EH (cell line): ENCODE data around the gene MBOAT1.

Experiments used
- DNase-seq: peaks from one replicate; pipeline ENCODE4 v3.0.0-alpha.2; 2015; ENCODE audit warnings: low read depth

Gene MBOAT1

DNA sequence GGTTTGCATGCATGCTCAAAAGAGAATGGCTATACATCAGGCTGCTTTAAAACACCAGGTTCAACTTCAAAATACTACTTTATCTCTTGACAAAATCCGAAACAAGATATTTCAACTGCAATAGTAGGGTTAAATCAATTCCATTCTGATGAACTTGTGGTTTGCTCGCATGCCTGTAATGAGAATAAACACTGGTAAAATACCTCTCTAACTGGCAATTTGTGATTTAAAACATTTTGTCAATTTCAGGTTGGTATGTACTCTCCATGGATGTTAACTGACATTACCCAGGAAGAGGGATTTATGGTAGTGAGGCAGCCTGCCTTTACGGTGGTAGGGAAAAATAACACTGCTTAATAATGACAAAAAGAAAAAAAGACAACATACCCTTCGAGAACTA, 74.4 kb downstream of the MBOAT1 start:
- DNase-seq: peak; percentile 2

- no peak for DNase-seq
Measured at GRCh38 chr6:20137240-20137639, 75.0 kb downstream of the MBOAT1 start.

DNA sequence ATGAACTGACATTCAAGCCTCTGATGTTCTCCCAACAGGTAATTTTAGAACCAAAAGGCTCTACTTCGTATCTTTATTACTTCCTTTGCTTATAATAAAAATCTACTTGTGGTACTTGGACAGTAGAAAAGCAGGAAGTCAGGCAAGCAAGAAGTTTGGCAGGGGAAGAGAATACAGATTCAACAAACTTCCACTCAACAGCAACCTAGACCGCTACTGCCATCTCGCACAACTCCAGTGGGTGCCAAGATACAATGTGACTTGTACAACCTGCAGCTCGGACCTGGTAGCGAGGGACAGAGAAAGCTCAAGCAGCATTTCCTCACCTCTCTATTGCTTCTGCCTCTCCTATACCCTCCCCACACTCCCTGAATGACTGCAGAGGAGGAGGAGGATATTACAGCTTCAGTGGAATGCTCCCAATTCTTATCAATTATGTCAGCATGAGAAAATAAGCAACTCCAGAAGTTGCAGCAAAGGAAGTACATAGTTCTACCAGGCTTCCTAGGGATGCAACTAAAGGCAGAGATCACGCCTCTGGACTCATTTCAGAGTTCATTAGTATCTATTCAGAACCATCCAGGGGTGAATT, 76.5 kb downstream of the MBOAT1 start:
- DNase-seq: no peak

- DNase-seq: no peak
Measured at GRCh38 chr6:20134613-20135012, 77.7 kb downstream of the MBOAT1 start.

- no peak for DNase-seq
Measured at GRCh38 chr6:20129290-20130088, 82.8 kb downstream of the MBOAT1 start.

DNA sequence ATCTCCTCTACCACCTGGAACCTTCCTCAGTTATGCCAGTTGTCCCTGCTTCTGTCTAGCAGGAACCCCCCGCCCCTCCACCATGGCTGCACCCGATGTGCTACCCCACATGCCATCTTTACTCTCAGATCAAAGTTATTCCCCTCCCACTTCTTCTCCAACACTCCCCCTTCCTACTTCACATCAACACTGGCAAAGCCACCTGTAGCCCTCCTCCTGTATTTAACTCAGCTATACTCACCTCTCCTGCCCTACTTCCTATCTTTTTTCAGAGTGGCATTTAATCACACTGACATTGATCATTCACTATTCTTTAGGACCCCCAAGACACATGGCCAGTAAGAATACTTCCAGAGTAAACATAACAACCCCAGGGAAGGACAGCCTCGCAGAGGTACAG, 84.3 kb downstream of the MBOAT1 start:
- DNase-seq: no peak

DNA sequence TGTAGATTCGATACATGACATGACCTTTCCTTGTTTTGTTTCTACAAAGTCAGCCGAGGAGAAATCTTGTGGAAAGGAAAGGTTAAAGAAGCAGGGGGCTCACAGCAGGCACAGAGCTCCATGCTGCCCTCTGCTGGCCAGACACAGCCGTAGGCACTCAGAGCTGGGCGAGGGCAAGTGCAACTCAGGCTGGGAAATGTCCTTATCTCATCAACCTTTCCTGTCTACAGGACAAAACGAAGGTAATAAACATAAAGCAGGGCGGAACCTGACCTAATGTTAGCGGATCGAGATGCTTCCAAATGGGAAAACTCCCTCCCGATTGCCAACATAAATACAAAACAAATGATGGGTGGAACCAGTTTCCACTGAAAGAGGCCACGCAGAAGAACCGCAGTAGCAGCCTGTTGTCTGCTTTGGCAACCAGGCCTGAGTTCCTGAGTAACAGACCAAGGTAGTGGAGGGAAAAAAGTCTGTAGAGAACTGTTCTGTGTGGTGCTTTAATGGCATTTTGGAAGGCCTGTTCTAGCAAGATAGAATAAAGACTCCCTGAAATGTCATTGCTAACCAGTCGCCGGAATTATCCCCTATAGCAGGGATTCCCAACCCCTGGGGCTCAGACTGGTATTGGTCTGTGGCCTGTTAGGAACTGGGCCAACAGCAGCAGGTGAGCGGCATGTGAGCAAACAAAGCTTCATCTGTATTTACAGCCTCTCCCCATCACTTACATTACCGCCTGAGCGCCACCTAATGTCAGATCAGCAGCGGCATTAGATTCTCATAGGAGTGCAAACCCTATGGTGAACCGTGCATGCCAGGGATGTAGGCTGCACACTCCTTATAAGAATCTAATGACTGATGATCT, 85.2 kb downstream of the MBOAT1 start:
- DNase-seq: peak; percentile 57

DNA sequence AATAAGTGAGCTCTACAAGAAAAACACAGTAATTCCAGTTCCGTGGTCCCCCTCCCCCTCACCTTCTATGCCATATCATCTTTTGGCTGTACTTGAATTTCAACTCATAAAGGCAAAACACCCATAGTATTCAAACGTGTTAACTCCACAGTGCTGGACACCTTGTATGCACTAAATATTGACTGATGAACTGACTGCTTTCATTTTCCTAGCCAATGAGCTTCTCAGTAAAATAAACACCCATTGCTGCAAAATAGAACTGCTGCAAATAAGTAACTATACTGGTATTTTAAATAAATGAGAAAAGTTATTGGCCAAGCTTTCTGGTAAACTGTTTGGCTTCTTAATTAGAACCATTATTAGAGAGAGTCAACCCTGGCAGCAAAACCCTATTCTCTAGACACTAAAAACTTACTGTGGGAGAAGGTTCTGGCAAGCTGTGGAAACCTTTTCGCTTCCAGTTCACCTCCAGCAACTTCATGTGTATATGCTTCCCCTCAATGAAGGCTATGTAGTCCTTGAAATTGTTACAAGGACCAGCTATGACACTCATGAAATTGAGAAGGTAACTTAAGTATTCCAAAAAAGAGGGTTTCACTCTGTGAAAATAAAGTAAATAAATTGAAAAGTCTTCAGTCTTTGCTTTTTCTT, 86.0 kb downstream of the MBOAT1 start:
- DNase-seq: no peak

DNA sequence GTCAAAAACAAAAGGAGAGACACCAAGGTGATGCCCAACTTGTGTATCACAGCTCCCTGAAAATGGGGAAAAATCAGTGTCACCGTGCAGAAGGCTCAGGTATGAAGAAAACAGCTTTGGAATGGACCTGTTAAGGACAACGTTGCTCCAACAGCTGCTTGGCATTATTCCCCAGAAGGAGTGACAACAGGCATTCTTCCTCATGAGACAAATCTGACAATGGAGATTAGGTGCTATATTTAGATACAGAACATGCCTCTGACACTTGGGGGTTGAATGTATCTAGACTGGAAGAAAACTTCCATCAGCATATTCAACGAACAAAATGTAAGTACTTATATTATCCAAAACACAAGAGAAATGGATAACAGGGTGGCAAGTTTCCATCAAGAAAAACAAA, 87.7 kb downstream of the MBOAT1 start:
- no peak for DNase-seq

DNA sequence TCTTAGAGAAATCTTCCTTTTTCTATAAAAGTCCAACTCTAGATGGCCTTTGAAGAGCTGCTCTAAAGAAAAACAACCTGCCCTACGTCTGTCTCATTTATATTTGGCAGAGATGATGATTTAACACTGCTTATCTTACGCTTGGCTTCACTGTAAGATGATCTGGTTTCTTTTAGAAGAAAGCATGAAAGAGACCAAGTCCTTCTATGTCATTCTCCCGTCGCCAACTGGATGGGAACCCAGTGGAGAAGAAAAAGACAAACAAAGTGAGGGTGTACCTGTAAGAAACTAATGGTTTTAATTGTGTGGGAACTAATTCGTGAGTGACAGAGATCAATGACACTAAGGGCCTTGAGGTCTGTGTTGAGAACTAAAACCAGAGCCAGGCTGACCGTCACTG, 92.8 kb downstream of the MBOAT1 start:
- DNase-seq: no peak

GRCh38 chr6:20118892-20119291, 93.4 kb downstream of the MBOAT1 start:
- DNase-seq: no peak

GRCh38 chr6:20117474-20117873, 94.8 kb downstream of the MBOAT1 start:
- peak; percentile 19 for DNase-seq

GRCh38 chr6:20116792-20117191, 95.5 kb downstream of the MBOAT1 start:
- DNase-seq: no peak

GRCh38 chr6:20115246-20115980, 96.9 kb downstream of the MBOAT1 start:
- DNase-seq: no peak

GRCh38 chr6:20113649-20114224, 98.5 kb downstream of the MBOAT1 start:
- DNase-seq: no peak

- no peak for DNase-seq
Measured at GRCh38 chr6:20112841-20113240, 99.4 kb downstream of the MBOAT1 start.

DNA sequence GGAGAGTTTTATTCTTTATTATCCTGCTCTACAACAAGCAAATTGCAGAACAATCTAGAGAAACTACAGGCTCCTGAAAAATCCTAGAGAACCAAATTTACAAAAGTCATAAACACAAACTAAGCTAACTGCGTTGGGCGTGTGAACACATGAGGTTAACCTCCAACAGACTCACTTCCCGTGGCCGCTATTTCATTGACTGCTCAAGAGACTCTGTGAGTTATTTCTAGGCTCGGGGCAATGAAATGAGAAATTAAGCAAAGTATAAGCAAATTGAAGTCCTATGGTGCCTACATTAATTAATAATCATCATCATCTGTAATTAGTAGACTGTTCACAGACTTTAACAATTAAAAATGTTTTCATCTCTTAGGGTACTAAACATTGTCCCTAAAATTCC, 100.0 kb downstream of the MBOAT1 start:
- no peak for DNase-seq

DNA sequence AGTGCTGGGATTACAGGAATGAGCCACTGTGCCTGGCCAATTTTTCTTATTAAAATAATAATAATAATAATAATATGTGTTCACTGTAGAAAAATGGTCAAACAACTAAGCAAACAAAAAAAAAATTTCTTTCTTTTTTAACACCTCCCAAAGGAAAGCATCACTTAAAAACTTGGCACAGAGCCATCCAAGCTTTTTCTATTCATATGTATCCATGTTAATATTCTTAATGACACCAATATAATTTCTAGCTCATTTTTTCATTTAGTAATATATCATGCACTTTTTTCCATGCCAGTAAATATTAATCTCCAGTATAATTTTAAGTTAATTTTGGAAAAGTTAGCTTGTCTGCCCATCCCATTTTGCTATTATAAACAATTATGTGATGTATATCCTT, 101.8 kb downstream of the MBOAT1 start:
- no peak for DNase-seq

DNA sequence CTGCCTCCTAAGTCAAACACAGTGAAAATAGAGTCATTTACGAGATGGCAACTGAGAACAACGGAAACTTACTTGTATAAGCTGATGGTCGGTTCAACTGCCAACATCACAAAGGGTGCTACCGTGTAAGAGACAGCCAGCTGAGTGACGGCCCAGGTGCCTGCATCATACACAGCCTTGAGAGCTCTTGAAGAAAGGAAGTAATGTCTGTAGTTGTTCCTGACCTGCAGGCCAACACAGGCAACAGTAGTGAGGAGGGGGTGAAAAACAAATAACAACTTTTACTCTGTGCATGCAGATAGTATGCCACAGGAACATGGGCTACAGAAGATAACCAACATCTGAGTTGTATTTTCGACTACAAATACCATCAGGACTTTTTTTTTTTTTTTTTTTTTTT, 102.7 kb downstream of the MBOAT1 start:
- DNase-seq: no peak

DNA sequence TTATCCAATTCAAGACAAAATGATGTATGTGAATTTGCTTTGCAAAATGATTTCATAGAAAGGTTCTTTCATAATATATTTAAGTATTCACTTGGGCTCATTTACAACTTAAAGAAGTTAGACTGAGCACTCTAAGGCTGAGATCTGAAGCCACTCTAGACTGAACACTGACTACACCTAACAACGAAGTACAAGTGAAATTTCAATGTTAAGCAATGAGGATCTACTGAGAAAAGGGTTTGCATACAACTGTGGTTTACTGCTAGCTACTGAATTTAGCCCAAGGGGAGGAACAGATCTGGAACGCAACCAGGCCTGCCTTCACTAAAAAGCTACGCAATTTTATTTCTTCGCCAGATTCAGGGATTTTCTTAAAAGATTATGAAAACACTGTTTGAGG, 106.4 kb downstream of the MBOAT1 start:
- DNase-seq: no peak

- no peak for DNase-seq
Measured at GRCh38 chr6:20104696-20105095, 107.6 kb downstream of the MBOAT1 start.
